Stimulated activated CD4-positive, alpha-beta T cell treated with anti-CD3 and anti-CD28 coated beads, Interleukin-1b, Interleukin-23, amount 100 ng/mL, for 24 hours (primary cell): ENCODE results near the gene IRF1.
A peak's percentile ranks its signal among the peaks of the same experiment; 100 is the strongest.

Experiments used
- DNase-seq, 4 experiments: peaks; one replicate each; pipeline ENCODE4 v3.0.0-alpha.2; 2020; ENCODE audit warnings: low read depth in 4 of 4, low spot score in 1 of 4

Gene IRF1

GRCh38 chr5:132501629-132501956 lies 11.0 kb upstream of the IRF1 start:
- DNase-seq = no peak

GRCh38 chr5:132500931-132501628 lies 10.5 kb upstream of the IRF1 start:
- peak in 3 of 4 experiments; percentile 57 to 69 (median 65) for DNase-seq

GRCh38 chr5:132500244-132500930 lies 9.8 kb upstream of the IRF1 start:
- no peak for DNase-seq

GRCh38 chr5:132499440-132500243 lies 9.1 kb upstream of the IRF1 start:
- no peak for DNase-seq

GRCh38 chr5:132498686-132499271 lies 8.2 kb upstream of the IRF1 start:
- no peak for DNase-seq

GRCh38 chr5:132498152-132498551 lies 7.6 kb upstream of the IRF1 start:
- no peak for DNase-seq

- no peak for DNase-seq
Measured at GRCh38 chr5:132497488-132497997, 7.0 kb upstream of the IRF1 start.

- peak in 1 of 4 experiments; percentile 53 for DNase-seq
Measured at GRCh38 chr5:132496631-132497487, 6.3 kb upstream of the IRF1 start.

GRCh38 chr5:132496191-132496630 lies 5.6 kb upstream of the IRF1 start:
- peak in 3 of 4 experiments; percentile 66 to 84 (median 77) for DNase-seq

- DNase-seq = peak in 3 of 4 experiments; percentile 53 to 69 (median 62)
Measured at GRCh38 chr5:132495667-132496190, 5.2 kb upstream of the IRF1 start.

GRCh38 chr5:132493821-132494220 lies 3.2 kb upstream of the IRF1 start:
- no peak for DNase-seq

GRCh38 chr5:132493241-132493640 lies 2.7 kb upstream of the IRF1 start:
- DNase-seq = no peak

- DNase-seq = no peak
Measured at GRCh38 chr5:132492386-132493125, 2.0 kb upstream of the IRF1 start.

GRCh38 chr5:132491368-132492364 lies 1.1 kb upstream of the IRF1 start:
- no peak for DNase-seq

- no peak for DNase-seq
Measured at GRCh38 chr5:132489871-132490483, 596 bp downstream of the IRF1 start.

GRCh38 chr5:132489051-132489770 lies 1.4 kb downstream of the IRF1 start:
- no peak for DNase-seq

GRCh38 chr5:132488590-132488989 lies 2.0 kb downstream of the IRF1 start:
- DNase-seq = no peak
